ENCODE data around the gene TFEB. TPM values are rescaled to one million over a fixed set of nuclear protein-coding genes. Genes with fewer than 3 reads are reported as not detected.

TFEB gene
- total RNA-seq, 1 donor from 2014 or later = 18.6 TPM

GRCh38 chr6:41758641-41759035, 23.2 kb upstream of the TFEB start:
- Histone ChIP-seq H3K27me3 (no peaks in the 10 kb centered on the region), H3K4me1 (no peaks in the 10 kb centered on the region), H3K36me3 (no peaks in the 10 kb centered on the region), H3K4me3 (no peak overlapping the region), H3K27ac (no peak overlapping the region), H3K9me3 (no peaks in the 10 kb centered on the region)
- intact Hi-C loops (cut with DNase I) = no loop called here
- DNase-seq (ENCODE audit: low spot score in 2 of 2) = no peak
- TF ChIP-seq, protein P1, sequence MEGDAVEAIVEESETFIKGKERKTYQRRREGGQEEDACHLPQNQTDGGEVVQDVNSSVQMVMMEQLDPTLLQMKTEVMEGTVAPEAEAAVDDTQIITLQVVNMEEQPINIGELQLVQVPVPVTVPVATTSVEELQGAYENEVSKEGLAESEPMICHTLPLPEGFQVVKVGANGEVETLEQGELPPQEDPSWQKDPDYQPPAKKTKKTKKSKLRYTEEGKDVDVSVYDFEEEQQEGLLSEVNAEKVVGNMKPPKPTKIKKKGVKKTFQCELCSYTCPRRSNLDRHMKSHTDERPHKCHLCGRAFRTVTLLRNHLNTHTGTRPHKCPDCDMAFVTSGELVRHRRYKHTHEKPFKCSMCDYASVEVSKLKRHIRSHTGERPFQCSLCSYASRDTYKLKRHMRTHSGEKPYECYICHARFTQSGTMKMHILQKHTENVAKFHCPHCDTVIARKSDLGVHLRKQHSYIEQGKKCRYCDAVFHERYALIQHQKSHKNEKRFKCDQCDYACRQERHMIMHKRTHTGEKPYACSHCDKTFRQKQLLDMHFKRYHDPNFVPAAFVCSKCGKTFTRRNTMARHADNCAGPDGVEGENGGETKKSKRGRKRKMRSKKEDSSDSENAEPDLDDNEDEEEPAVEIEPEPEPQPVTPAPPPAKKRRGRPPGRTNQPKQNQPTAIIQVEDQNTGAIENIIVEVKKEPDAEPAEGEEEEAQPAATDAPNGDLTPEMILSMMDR (IDR thresholded peaks at IDR 0.05) = no peak

DNA sequence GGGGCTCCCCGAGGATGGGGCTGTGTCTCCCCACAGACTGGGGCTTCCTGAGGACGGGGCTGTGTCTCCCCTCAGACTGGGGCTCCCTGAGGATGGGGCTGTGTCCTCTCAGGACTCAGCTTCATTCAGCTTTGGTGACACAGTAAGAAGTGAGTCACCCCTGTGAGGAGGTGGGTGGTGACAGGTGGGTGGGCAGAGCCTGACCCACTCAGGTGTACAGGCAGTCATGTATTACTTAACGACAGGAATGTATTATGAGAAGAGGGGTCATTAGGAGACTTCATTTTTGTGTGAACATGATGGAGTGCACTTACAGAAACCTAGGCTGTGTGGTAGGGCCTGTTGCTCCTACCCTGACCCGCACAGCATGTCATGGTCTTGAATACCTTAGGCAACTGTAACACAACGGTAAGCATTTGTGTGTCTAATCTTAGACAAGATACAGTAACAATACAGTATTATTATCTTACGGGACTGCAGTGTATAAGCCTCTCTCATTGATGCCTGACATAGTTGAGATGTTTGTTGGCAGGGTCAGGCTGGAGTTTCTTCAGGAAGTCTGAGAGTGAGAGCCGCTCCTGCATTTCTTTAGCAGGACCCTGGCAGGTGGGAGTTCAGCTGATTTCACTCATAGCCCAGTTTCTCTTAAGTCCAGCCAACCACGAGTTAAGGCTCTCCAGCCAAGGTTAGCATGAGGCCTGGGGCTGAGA, 22.7 kb upstream of the TFEB start:
- Histone ChIP-seq H3K4me1 (no peaks in the 10 kb centered on the region), H3K36me3 (no peaks in the 10 kb centered on the region), H3K4me3 (no peak overlapping the region), H3K27ac (no peak overlapping the region), H3K9me3 (no peaks in the 10 kb centered on the region), H3K27me3 (no peaks in the 10 kb centered on the region)
- no peak for DNase-seq (ENCODE audit: low spot score in 2 of 2)
- TF ChIP-seq, protein P1 (IDR thresholded peaks at IDR 0.05) = no peak
- intact Hi-C loops (cut with DNase I) = no loop called here

DNA sequence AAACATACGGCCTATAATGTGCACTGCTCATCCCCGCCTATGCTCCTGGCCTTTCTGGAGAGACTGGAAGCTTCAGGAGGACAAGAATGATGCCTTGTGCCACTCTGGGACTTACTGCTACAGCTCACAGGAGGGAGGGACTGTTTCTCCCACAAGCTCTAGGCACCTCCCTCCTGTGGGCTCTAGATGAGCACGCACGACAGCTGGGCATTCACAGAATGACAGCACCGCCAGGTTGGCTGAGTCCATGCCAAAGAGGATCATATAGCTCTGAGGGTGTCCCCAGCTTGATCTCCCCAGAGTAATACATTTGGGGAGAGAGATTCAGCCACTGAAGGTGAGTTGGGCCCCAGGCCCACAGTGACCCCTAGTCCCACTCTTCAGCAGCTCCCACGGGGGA, 21.9 kb upstream of the TFEB start:
- DNase-seq (ENCODE audit: low spot score in 2 of 2) = no peak
- TF ChIP-seq, protein P1 (IDR thresholded peaks at IDR 0.05) = no peak
- H3K4me3 ChIP-seq = no peak overlapping the region
- H3K27me3 ChIP-seq = no peaks in the 10 kb centered on the region
- no peaks in the 10 kb centered on the region for H3K36me3 ChIP-seq
- intact Hi-C loops (cut with DNase I) = no loop called here
- no peaks in the 10 kb centered on the region for H3K9me3 ChIP-seq
- no peak overlapping the region for H3K27ac ChIP-seq
- no peaks in the 10 kb centered on the region for H3K4me1 ChIP-seq

DNA sequence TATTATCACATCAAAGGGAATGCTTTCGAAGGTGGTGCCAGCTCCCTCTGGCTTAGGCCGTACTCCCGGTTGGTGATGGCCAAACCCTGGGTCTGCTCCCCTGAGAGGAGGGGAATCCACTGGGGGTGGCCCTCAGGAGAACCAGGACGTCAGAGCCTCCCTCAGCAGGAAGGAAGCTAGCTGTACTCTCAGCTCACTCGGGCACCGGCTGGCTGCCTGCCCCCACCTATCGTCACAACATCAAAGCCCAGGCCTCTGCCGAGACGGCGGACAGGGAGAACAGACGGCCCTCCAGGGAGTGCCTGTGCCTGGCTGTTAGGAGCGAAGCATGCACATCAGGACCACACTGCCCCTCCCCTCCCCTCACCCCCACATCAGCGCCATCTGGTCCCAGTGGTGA, 20.9 kb upstream of the TFEB start:
- TF ChIP-seq, protein P1 (IDR thresholded peaks at IDR 0.05) = no peak
- H3K4me3 ChIP-seq = no peak overlapping the region
- no peaks in the 10 kb centered on the region for H3K36me3 ChIP-seq
- DNase-seq (ENCODE audit: low spot score in 2 of 2) = no peak
- no peaks in the 10 kb centered on the region for H3K4me1 ChIP-seq
- H3K27me3 ChIP-seq = no peaks in the 10 kb centered on the region
- intact Hi-C loops (cut with DNase I) = no loop called here
- no peak overlapping the region for H3K27ac ChIP-seq
- H3K9me3 ChIP-seq = no peaks in the 10 kb centered on the region

DNA sequence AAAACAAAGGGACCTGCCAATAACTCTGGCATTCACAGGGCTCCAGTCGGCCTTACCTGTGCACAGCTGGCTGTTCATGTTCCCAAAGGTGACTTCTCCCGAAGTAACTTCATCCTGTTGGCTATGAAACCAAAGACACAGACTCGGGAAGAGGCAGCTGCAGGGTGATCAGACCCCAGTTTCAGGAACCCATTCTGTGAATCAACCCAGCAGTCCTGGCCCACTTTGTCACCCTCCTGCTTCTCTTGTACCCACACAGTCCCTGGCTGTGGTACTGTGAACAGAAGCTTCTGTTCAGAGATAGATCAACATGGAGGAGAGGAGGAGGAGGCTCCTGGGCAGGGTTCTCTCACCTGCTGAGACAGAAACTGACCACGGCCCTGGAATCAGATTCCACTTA, 20.5 kb upstream of the TFEB start:
- DNase-seq (ENCODE audit: low spot score in 2 of 2) = no peak
- no peak overlapping the region for H3K27ac ChIP-seq
- H3K4me3 ChIP-seq = no peak overlapping the region
- H3K9me3 ChIP-seq = no peaks in the 10 kb centered on the region
- H3K36me3 ChIP-seq = no peaks in the 10 kb centered on the region
- TF ChIP-seq, protein P1 (IDR thresholded peaks at IDR 0.05) = no peak
- intact Hi-C loops (cut with DNase I) = no loop called here
- H3K4me1 ChIP-seq = no peaks in the 10 kb centered on the region
- no peaks in the 10 kb centered on the region for H3K27me3 ChIP-seq

- H3K27me3 ChIP-seq = no peaks in the 10 kb centered on the region
- H3K27ac ChIP-seq = no peak overlapping the region
- no peaks in the 10 kb centered on the region for H3K4me1 ChIP-seq
- TF ChIP-seq, protein P1 (IDR thresholded peaks at IDR 0.05) = no peak
- H3K9me3 ChIP-seq = no peaks in the 10 kb centered on the region
- intact Hi-C loops (cut with DNase I) = no loop called here
- DNase-seq (ENCODE audit: low spot score in 2 of 2) = no peak
- no peaks in the 10 kb centered on the region for H3K36me3 ChIP-seq
- no peak overlapping the region for H3K4me3 ChIP-seq
Measured at GRCh38 chr6:41750374-41750773, 15.0 kb upstream of the TFEB start.
